ENCODE results near the gene SERPINE3. TPM values are rescaled to one million over a fixed set of nuclear protein-coding genes. Genes with fewer than 3 reads are reported as not detected.

The SERPINE3 gene
- polyA plus RNA-seq, 1 donor from 2014 or later: not detected

DNA sequence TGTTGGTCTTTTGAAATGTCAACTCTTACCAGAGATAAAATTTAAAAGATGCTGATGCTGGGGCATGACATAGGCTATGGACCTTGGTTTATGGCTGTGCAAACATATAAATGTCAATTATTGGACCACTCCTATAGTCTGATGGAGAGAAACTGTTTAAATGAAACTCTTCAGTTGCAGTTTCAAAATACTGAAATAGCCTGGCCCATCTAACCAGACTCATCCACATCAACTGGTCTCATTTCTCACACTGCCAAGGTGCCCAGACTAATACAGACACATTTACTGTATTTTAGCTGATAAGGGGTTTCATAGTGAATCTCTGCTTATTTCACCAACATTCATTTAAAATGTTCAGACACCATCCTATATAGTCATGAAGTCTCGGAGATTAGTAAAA, 19.9 kb downstream of the SERPINE3 start (continued):
- TF ChIP-seq, protein P1, sequence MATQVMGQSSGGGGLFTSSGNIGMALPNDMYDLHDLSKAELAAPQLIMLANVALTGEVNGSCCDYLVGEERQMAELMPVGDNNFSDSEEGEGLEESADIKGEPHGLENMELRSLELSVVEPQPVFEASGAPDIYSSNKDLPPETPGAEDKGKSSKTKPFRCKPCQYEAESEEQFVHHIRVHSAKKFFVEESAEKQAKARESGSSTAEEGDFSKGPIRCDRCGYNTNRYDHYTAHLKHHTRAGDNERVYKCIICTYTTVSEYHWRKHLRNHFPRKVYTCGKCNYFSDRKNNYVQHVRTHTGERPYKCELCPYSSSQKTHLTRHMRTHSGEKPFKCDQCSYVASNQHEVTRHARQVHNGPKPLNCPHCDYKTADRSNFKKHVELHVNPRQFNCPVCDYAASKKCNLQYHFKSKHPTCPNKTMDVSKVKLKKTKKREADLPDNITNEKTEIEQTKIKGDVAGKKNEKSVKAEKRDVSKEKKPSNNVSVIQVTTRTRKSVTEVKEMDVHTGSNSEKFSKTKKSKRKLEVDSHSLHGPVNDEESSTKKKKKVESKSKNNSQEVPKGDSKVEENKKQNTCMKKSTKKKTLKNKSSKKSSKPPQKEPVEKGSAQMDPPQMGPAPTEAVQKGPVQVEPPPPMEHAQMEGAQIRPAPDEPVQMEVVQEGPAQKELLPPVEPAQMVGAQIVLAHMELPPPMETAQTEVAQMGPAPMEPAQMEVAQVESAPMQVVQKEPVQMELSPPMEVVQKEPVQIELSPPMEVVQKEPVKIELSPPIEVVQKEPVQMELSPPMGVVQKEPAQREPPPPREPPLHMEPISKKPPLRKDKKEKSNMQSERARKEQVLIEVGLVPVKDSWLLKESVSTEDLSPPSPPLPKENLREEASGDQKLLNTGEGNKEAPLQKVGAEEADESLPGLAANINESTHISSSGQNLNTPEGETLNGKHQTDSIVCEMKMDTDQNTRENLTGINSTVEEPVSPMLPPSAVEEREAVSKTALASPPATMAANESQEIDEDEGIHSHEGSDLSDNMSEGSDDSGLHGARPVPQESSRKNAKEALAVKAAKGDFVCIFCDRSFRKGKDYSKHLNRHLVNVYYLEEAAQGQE (IDR thresholded peaks at IDR 0.05; ENCODE audit: borderline replicate concordance): no peak

DNA sequence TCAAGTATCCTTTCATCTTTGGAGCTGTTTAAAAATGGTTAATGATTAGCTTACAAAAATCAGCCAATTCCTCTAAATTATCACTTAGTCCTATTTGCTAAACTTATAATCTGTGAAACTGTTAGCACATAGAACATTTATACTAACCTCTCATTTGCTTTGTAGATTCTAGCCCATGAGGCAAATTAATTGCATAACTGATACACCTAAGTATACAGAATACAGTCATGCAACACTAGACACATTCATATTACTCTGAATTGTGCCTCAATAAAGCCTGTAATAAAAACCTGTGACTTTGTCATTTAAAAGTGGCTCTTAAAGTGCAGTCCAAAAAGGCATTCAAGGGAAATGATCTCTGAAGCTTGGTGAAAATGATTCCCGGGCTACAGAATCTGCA, 21.0 kb downstream of the SERPINE3 start:
- no peaks in the 10 kb centered on the region for H3F3A ChIP-seq (ENCODE audit: insufficient read depth, low read length, poor library complexity, severe bottlenecking)
- no peaks in the 10 kb centered on the region for H3K9me2 ChIP-seq (ENCODE audit: insufficient read depth, low read length)
- no peak overlapping the region for H3K4me2 ChIP-seq (ENCODE audit: low read length)
- no peak overlapping the region for H3K9ac ChIP-seq (ENCODE audit: low read length)
- H3K36me3 ChIP-seq (ENCODE audit: insufficient read depth, low read length): no peaks in the 10 kb centered on the region
- H3K27me3 ChIP-seq (ENCODE audit: insufficient read depth, low read depth, low read length): no peaks in the 10 kb centered on the region
- no peak overlapping the region for H3K4me3 ChIP-seq (ENCODE audit: low read length)
- TF ChIP-seq SMC3 (conservative IDR thresholded peaks at IDR 0.05; ENCODE audit: poor library complexity) (no peak), MXI1 (conservative IDR thresholded peaks at IDR 0.05; ENCODE audit: poor library complexity, severe bottlenecking) (no peak), EZH2 (IDR thresholded peaks at IDR 0.05; ENCODE audit: borderline replicate concordance, insufficient read depth, low read length, poor library complexity, severe bottlenecking) (no peak), RAD21 (conservative IDR thresholded peaks at IDR 0.05) (no peak), EP300 (conservative IDR thresholded peaks at IDR 0.05; ENCODE audit: poor library complexity, severe bottlenecking) (no peak), POLR2AphosphoS5 (IDR thresholded peaks at IDR 0.05) (no peak), TAF1 (IDR thresholded peaks at IDR 0.05; ENCODE audit: low read depth) (no peak)
- TF ChIP-seq, protein P2, sequence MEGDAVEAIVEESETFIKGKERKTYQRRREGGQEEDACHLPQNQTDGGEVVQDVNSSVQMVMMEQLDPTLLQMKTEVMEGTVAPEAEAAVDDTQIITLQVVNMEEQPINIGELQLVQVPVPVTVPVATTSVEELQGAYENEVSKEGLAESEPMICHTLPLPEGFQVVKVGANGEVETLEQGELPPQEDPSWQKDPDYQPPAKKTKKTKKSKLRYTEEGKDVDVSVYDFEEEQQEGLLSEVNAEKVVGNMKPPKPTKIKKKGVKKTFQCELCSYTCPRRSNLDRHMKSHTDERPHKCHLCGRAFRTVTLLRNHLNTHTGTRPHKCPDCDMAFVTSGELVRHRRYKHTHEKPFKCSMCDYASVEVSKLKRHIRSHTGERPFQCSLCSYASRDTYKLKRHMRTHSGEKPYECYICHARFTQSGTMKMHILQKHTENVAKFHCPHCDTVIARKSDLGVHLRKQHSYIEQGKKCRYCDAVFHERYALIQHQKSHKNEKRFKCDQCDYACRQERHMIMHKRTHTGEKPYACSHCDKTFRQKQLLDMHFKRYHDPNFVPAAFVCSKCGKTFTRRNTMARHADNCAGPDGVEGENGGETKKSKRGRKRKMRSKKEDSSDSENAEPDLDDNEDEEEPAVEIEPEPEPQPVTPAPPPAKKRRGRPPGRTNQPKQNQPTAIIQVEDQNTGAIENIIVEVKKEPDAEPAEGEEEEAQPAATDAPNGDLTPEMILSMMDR (IDR thresholded peaks at IDR 0.05; ENCODE audit: poor library complexity, severe bottlenecking): no peak
- TF ChIP-seq, protein P1 (IDR thresholded peaks at IDR 0.05; ENCODE audit: borderline replicate concordance): no peak
- no peak overlapping the region for H2AFZ ChIP-seq (ENCODE audit: low read depth, low read length)
- no peaks in the 10 kb centered on the region for H3K79me2 ChIP-seq (replicated peaks; ENCODE audit: insufficient read depth, low read length)
- no peaks in the 10 kb centered on the region for H4K20me1 ChIP-seq (ENCODE audit: insufficient read depth)
- H3K9me3 ChIP-seq (ENCODE audit: low read length): no peaks in the 10 kb centered on the region
- no peak overlapping the region for H3K27ac ChIP-seq (ENCODE audit: low read length)
